NCI-H82 treated with DMSO at 0.1 percent for 48 hours (cell line): ENCODE measurements around the gene PPP1R11.
A peak's percentile ranks its signal among the peaks of the same experiment; 100 is the strongest.

Experiments used
- DNase-seq: peaks from one replicate; lab custom pipeline; 2025; ENCODE audit not compliant: unreplicated experiment; lab: John Stamatoyannopoulos, UW

PPP1R11 gene

DNA sequence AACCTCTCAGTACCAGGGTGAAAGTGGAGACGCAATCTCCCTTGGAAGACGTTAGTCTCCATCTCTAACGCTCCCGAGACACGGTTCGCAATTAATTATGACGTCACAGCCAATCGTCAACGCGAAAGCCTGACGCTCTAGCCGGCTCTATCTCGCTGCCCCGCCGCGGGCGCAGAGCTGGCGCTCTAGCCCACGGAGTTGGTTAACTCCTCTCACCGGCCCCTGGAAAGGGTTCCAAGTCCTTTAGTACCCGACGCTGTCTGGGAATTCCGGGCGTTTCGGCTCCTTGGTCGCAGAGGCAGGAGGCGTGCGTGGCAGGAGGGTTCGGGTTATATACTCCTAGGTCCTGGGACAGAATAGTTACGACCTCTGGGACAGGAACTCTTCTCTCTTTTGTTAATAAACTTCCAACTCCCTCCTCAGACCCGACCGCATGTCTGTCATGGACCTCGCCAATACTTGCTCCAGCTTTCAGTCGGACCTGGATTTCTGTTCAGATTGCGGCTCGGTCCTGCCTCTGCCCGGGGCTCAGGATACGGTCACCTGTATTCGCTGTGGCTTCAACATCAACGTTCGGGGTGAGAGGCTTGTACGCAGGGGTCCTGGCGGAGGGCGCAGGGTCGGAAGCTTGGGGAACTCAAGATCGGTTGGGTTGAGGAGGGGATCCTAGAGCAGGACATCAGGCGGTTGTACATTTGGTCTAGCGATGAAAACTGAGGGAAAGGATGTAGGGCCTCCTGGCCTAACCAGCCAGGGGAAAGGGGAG lies 5.7 kb upstream of the PPP1R11 start, which contains the start of gene POLR1H:
Gene POLR1H (plus strand): TSS at position 174 of the 766 bp plus-strand sequence. CDS start 260 bp downstream, at position 434.
- peak; percentile 94 for DNase-seq

DNA sequence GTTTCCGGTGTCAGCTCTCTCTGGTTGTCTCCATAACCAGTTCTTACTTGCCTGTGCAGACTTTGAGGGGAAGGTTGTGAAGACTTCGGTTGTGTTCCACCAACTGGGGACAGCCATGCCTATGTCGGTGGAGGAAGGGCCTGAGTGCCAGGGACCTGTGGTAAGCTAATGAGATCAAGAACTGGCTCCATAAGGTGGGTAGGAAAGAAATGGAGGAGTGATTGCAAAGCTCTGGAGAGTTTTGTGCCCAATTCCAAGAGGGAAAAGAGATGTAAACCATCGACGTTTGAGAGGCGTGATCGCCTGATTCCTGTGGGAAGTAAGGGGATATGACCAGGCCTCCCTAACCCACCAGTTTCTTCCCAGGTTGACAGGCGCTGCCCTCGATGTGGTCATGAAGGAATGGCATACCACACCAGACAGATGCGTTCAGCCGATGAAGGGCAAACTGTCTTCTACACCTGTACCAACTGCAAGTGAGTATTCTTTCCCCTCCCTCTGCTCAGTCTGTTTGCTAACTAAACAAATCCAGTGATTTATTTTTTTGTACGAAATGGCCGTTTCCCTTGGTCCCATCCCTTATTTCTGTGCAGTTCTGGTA lies 5.0 kb upstream of the PPP1R11 start:
- DNase-seq = no peak

DNA sequence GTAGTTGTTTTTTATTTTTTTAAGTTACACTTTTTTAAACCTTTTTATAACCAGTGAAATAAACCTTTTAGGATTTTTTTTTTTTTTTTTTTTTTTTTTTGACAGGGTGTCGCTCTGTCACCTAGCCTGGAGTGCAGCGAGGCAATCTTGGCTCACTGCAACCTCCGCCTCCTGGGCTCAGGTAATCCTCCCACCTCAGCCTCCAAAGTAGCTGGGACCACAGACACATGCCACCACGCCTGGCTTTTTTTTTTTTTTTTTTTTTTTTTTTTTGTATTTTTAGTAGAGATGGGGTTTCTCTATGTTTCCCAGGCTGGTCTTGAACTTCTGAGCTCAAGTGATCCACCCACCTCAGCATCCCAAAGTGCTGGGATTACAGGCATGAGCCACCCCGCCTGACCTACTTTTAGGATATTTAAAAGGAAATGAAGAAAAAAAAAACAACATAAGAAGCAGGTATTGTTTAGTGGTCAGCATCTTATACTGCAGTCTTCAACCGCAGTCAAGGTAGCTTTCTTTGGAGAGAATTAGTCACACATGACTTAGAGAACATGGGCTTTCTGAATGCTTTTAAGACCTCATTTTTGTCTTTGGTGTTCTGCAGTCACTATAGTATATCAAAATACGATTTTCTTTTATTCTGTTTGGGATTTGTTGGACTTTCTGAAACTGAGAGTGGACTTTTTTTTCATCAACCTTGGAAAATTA lies 4.4 kb upstream of the PPP1R11 start:
- no peak for DNase-seq

DNA sequence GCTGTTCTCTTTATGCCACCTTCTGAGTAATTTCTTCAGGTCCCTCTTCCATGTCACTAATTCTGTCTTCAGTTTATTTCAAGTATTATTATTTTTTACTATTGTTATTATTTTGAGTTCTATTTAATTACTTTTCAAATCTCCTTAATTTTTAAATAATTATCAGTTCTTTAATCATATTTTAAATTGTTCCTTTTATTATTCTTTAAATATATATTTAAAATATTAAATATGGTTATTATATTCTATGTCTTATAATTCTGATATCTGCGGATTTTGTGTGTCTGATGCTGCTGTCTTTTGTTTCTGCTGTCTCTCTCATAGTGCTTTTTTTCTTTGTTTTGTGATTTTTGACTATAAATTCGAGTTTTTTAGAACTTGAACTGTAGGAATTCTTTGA lies 3.7 kb upstream of the PPP1R11 start:
- no peak for DNase-seq

DNA sequence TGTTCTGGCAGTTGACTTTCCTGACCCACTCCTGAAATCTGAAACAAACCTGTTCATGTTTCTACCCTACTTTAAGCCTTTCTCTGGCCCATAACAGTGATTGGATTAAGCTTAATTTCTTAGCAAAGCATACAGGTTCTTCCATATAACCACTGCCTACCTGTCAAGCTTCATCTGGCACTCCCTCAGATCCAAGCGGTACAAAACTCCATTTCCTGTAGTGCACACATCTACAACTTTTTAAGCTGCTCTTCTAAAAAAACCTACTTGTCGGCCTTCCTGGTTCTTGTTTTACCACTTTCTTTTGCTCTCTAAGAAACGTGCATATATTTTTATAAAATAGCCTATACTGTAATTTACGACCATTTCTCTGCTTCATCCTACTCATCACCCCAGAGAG lies 916 bp upstream of the PPP1R11 start:
- no peak for DNase-seq

DNA sequence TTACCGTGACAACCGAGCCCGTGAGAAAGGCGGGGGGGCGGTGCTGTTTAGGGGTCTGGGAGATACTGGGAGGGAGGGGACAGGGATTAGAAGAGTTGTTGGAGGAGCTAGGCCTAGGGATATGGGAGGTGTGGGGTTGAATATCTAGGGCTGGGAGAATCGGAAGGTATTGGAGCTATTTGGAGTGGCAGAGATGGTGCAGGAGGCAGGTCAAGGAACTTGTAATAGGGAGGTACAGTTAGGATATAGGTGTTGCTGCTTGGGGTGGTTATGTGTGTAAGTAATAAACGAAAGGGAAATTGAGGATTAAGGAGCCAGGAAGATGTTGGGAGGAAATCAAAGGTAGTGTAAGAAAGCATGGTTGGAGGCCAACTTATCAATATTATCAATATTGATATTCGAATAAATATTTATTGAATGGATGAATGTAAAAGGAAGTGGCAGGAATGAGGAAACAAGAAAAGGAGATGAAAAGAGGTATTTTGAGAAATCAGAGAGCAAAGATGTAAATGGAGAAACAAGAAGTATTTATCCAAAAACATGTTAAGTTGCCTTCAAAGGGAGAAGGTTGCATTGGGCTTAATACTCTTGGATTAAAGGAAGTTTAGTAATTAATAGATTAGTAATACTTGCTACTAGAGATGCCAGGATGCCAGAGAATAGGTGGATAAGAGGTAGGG lies 602 bp downstream of the PPP1R11 start:
- peak; percentile 90 for DNase-seq

DNA sequence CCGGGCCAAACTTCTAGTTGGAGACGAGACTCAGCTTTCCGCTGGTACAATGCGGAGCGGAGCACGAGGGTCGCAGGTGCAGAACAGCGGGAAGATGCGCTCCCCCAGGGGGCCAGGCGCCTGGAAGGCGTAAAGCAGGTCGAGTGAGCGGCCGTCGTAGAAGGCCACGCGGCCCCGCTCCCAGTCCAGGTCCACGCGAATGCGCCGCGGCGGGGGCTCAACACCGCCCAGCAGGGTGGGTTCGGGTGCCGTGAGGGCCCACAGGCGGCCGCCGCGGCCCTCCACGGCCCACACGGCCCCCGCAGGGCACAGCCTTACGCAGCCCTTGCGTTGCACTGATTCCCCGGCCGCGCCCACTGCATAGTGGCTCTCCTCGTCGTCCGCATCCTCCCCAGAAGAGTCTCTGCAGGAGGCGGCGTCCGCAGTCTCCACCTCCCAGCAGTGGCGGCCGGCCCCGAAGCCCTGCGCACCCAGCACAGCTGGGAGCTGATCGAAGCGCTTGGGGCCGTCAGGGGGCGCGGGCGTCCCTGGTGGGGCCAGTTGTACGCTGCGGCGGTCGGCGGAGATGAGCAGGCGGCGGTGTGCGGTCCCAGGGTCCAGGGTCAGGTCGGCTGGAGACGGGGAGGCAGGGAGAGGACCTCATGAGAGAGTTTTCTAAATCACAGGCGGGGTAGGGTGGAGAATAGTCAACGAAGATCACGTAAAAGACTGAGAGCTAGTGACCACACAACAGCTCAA lies 4.3 kb downstream of the PPP1R11 start:
- DNase-seq = no peak

DNA sequence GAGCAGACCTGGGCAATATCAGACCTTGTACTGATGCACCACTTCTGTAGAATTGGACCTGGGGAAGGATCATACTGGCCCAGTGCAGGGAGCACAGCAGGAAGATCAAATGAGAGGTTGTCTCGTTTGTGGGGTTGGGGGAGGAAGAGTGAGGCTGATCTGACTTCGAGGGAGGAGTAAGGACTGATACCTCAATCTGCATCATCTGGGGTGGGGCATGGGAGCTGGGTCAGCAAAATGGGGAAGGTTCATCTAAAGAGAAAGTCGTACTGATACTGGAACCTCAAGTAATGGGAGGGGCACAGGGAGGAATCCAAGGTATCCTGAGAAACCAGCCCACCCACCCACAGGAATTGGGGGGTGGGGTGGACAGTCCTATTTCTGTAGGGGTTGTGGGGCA lies 4.9 kb downstream of the PPP1R11 start:
- DNase-seq = no peak

DNA sequence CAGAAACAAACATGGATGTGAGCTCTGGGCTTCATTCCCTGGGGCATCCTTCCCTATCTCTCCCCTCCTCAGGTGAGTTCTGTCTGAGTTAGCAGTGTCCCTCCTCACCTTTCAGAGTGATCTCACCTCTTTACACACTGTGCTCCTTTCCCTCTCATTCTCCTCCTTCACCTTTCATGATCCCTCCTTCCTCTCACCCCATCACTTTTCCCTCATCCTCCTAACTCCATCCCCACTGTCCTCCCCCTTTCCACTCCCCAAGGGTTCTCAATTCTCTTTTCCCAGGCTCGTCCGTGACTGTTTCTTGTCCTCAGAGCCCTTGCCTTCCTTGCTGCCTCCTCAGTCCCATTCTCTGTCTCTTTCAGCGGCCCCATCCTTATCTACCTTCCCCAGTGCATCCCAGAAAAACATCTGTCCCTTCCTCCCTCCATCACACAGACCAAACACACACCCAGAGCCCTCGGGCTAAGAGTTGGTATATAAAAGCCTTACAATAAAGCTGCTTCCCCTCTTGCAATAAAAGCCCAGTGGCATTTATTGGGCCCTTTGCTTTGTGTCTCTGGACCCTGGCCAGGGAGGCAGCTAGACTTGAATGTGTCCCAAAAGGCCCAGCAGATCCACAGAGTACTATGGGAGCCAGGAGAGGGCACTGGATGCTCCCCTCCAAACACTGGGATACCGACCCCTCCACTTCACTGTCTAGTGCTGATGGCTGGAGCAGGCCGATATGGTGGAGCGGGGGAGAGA lies 6.7 kb downstream of the PPP1R11 start:
- DNase-seq = no peak

DNA sequence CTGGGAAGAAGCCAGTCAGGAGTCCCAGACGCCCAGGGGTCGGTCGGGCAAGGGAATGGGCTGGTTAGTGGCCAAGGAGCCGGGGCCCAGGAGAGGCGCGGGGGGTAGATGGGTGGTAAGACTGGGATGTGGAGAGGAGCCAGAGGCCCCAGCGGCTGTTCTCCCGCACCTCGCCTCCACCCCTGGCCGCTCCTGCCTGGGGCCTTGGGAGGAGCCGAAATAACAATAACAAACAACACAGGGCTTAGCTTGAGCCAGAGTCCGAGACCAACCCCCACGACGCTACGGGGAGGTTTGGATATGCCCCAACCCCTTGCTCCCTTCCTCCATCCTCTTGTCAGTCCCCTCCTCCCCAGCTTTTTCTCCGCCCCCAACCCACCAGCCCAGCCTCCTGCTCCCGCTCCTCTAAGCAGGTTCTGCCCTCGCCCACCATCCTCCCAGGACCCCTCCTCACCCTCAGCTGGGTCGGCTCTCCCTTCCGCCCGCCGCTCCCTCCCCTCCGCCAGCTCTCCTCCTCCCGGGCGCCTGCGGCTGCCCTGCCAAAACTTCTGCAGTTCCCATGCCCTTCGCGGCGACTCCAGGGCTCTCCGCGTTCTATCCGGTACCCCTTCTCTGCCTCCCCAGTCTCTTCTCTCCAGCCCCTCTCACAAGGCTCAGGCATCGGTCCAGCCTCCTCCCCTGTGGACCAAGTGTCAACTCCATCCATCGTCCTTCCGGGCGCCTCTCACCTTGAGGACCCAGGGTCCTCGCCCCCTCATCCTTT lies 7.5 kb downstream of the PPP1R11 start:
- DNase-seq = no peak

DNA sequence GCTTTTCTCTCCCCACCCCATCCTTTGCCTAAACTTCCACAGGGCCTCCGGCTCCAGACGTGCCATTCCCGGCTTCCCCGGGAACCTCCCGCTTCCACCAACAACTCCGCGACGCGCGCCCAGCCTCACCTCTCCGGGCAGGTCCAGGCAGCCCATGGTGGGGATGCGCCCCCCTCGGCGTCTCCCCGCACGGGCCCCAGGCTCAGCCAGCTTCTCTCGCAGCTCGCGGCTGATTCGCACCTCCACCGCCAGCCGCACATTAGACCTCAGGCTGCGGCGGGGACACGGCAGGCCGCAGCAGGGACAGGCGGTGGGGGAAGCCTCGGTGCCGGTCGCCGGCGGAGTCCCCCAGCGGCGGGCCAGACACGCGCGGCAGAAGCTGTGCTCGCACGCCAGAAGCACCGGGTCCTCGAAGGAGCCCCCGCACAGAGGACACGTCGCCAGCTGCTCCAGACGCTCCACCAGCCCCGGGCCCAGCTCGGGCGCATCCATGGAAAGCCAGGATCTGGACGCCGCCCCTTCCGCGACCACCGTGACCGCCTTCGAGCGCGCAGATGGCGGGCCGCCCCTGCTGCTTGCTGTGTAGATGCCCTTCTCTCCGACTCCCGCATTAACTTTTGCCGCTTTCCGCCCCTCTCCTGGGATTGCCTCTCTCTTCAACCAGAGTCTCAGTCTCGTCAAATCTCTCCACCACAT lies 8.2 kb downstream of the PPP1R11 start, which contains the start of gene RNF39:
Gene RNF39 (minus strand): TSS at position 676 of the 696 bp plus-strand sequence. CDS start 184 bp downstream, at position 492.
- DNase-seq = no peak

DNA sequence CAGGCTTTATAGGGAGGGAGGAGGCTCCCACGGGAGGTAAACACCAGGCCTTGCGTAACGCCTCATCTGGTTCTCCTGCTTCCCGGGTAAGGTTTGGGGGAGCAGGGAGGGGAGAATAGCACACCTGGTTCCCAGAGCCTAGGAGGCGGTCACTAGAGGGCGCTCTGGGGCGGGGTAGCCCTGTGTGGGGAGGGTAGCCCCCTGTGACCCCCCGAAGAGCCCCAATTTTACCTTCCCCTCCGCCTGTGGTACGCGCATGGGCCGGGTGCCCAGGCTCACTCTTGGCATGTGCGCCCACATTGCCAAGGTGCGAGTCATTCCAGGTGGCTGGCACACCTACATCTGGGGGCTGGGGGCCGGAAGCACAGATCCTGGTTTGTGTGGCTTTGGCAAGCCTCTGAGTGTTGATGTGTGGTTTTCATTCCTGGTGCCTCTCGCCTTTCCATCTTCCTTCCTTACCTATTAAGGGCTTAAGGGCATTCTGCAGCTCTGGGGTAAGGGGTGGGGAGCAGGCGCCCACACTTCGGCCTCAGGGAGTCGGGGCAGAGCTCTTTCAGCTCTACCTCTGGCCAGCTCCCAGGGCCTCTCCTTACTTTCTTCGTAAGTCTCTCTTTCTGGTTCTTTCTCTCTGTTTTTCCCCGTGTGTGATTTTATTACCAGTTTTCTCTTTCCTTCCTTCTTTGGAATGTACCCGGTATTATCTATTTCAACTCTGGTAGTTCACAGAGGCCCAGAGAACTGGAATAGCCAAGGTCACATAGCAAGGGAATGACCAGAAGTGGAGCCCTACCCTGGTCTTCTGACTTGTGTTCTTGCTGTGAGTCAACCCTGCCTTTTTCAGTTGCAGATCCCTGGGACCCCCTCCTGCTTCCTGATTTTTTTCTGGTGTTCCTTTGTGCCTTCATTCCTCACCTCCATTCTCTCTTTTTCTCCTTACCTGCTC lies 9.1 kb downstream of the PPP1R11 start:
- DNase-seq = no peak

DNA sequence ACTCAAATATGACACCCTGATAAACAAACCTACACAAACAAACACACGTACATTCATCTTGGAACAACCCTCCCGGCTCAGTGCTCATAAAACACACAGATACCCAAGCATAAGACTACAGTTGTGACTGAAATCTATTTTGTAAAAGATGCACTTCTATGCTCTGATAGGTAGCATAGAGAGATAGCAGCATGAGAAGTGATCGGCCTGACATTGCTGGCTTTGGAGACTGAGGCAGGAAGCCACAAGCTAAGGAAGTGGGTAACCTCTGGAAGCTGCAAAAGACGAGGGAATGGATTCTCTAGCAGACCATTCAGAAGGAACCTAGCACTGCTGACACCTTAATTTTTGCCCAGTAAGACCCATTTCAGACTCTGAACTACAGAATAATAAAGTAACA lies 10.2 kb downstream of the PPP1R11 start:
- no peak for DNase-seq

DNA sequence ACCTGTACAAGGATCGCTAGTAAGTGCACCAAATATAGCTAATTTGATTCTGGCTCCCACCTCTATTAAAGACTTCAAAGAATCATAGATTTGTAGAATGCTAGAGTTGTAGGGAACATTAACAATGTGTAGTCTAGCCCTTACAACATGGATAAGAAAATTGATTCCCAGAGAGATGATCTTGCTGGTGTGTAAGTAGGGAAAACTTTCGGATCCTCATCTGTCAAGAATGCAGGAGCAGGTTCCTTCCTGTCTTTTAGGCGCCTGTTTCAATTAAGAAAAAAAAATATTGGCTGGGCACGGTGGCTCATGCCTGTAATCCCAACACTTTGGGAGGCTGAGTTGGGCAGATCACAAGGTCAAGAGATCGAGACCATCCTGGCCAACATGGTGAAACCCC lies 20.9 kb downstream of the PPP1R11 start:
- no peak for DNase-seq

DNA sequence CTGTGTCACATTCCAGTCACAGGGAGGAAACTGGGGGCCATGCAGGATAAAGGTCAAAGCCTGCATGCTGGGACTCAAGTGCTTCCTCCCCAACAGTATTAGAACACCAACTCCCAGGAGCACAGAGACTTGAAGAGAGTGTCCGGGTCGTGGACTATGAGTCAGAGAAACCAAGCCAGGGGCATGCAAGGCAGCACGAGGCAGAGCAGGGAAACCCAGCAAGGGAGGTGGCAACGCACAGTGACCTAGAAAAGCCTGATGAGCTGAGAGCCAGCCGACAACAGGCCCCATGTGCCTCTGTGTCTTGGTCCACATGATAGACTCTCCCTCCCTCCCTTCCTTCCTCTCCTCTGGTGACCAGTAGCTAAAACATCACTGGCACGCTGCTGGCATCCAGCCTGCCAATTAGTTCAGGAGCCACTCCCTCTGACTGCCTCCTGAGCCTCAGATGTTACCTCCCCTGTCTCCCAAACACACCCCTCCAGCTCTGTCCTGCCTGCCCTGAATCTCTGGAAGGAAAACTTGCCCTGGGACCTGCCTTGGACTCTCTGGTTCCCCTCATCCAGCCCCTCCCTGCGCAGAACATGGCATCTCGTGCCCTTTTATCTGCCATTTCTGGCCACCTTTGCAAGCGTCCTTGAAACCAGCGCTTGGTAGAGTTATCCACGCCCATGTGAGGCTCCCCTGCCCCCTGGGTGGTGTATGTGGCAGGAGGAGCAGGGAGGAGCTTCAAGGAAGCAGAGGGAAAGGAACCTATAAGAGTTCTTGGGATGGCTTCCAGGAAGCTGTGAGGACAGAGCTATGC lies 24.8 kb downstream of the PPP1R11 start:
- no peak for DNase-seq

DNA sequence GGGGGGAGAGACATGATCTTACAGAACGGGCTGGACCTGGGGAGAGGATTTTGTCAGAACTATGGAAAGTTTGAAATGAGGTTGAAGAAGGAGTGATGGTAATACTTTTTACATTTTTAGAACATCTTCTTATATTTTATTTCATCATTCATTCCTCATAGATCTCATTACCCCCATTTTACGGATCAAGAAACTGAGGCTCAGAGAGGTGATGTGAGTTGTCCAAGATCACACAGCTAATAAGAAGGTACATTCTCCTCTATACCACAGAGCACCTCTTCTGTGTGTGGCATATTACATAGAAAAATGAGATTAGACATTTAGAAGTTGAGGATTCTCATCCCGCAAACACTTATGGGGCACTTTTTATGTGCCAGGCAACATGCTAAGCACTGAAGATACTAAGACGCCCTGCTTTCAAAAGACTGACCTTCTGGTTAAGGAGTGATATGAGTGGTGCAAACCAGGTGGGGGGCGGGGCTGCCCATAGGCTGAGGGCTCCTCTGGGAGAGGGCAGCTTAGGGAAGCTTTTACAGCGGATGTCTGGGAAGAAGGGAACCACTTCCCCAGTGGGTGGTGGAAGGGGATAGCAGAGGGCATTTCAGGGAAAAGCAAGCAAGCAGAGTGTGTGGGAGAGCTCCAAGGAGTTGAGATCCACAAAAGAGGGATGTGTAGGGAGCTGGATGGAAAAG lies 26.0 kb downstream of the PPP1R11 start:
- no peak for DNase-seq
